ENCODE measurements around the gene IZUMO4. TPM values are rescaled to one million over a fixed set of nuclear protein-coding genes. Genes with fewer than 3 reads are reported as not detected.

IZUMO4 gene
- total RNA-seq (1 to 10 TPM; 1.2 TPM), polyA plus RNA-seq (1 to 10 TPM; 1.3 to 1.4 TPM)

GRCh38 chr19:2096480-2097202, at the start of gene IZUMO4:
IZUMO4 (plus strand) TSS chr19:2096915; CDS start chr19:2096946, 31 bp downstream.
- Histone ChIP-seq H3K9me3 (ENCODE audit: control insufficient read depth in 4 of 4, low read length in 3 of 4) (no peaks in the 10 kb centered on the region), H3K36me3 (ENCODE audit: control insufficient read depth in 4 of 4, insufficient read depth in 3 of 4, low read depth in 1 of 4, low read length in 3 of 4) (peaks cover 3 to 22% (median 10%) of the 10 kb centered on the region in 4 donors), H3K4me3 (ENCODE audit: low read depth in 1 of 3, low read length in 3 of 3) (peak within 1 kb of the TSS; percentile 59 to 74 (median 64)), H3K27ac (ENCODE audit: low read depth in 1 of 2, low read length in 2 of 2) (peak within 1 kb of the TSS; percentile 83 to 94), H3K4me1 (ENCODE audit: control insufficient read depth in 4 of 4, insufficient read depth in 4 of 4, low read length in 3 of 4) (peaks cover 7 to 31% (median 16%) of the 10 kb centered on the region in 4 donors), H3K27me3 (ENCODE audit: control insufficient read depth in 4 of 4, insufficient read depth in 4 of 4, low read length in 3 of 4) (no peaks in the 10 kb centered on the region), H3K9ac (ENCODE audit: low read depth in 1 of 2, low read length in 2 of 2) (peak within 1 kb of the TSS; percentile 25 to 71)
- DNase-seq (ENCODE audit: low spot score), result peak; percentile 100
- no peak for TF ChIP-seq RXRA (IDR thresholded peaks at IDR 0.05)
- TF ChIP-seq NR2F2 (IDR thresholded peaks at IDR 0.05), result no peak
- TF ChIP-seq EGR1 (IDR thresholded peaks at IDR 0.05; ENCODE audit: low read depth in 2 of 2), result peak in 1 of 2 donors; percentile 7
- peak; percentile 33 for TF ChIP-seq CTCF (IDR thresholded peaks at IDR 0.05; ENCODE audit: low read depth, low read length, missing input control)
- TF ChIP-seq ATF3 (IDR thresholded peaks at IDR 0.05), result no peak
- no peak for TF ChIP-seq FOXA1 (IDR thresholded peaks at IDR 0.05)
- no peak for TF ChIP-seq FOXA2 (IDR thresholded peaks at IDR 0.05)
- TF ChIP-seq ZBTB33 (IDR thresholded peaks at IDR 0.05), result no peak
- TF ChIP-seq RAD21 (IDR thresholded peaks at IDR 0.05), result peak in 1 of 2 donors; percentile 59
- no peak for TF ChIP-seq HNF4G (IDR thresholded peaks at IDR 0.05)
- TF ChIP-seq REST (IDR thresholded peaks at IDR 0.05), result no peak
- TF ChIP-seq JUND (IDR thresholded peaks at IDR 0.05), result no peak
- no peak for TF ChIP-seq HNF4A (conservative IDR thresholded peaks at IDR 0.05)
- no peak for TF ChIP-seq TAF1 (conservative IDR thresholded peaks at IDR 0.05)
- no peak for TF ChIP-seq YY1 (IDR thresholded peaks at IDR 0.05)
- TF ChIP-seq MAX (IDR thresholded peaks at IDR 0.05), result no peak
- peak; percentile 24 for TF ChIP-seq SP1 (IDR thresholded peaks at IDR 0.05)
- peak in 1 of 2 donors; percentile 15 for TF ChIP-seq GABPA (IDR thresholded peaks at IDR 0.05 in 1 of 2, conservative IDR thresholded peaks at IDR 0.05 in 1 of 2)
- WGBS, result under 1% methylated on average over 70 of the region's 70 CpGs

Measured in liver (tissue), 9 donors.